T1000 (cell line): ENCODE data around the gene RNF103.
"Not testable (repeated sequence)": the region's sequence is repeated elsewhere in the genome, so short reads cannot be mapped to it uniquely, and the experiment has no call there.

ENCODE experiments used
- DNase-seq: peaks from one replicate; lab custom pipeline; 2025; ENCODE audit warnings: mixed read lengths; lab: John Stamatoyannopoulos, UW

Gene RNF103

DNA sequence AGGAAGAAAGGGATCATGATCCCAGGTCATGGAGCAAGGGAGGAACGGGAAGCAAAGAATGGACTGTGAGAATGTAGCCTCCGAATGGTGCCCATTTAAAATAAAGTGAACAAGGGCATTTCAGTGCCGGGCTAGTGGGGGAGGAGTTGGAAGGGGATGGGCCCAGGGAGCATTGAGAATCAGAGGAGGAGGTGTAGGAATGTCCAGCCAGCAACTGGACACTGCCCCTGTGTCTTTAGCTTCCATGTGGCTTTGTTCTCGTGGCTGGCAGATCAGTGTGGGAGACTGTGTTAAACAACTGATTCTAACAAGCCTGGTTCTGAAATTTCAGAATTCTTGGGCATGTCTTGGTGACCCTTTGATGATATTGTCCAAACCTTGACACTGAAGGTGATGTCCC lies 1.4 kb upstream of the RNF103 start:
- DNase-seq = no peak

DNA sequence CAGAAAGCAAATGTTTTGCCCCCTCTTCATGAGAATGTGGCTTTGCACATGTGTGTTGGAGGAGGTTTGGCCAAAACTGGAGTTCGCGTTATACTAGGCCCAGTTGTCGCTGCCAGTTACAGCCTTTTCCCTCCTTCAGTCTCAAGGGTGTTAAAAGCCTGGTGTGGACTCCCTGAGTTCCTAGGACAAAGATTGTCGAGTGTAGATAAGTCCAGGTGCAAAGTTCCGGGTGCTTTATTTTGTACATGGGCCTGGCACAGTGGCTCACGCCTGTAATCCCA lies 542 bp upstream of the RNF103 start:
- no peak for DNase-seq

DNA sequence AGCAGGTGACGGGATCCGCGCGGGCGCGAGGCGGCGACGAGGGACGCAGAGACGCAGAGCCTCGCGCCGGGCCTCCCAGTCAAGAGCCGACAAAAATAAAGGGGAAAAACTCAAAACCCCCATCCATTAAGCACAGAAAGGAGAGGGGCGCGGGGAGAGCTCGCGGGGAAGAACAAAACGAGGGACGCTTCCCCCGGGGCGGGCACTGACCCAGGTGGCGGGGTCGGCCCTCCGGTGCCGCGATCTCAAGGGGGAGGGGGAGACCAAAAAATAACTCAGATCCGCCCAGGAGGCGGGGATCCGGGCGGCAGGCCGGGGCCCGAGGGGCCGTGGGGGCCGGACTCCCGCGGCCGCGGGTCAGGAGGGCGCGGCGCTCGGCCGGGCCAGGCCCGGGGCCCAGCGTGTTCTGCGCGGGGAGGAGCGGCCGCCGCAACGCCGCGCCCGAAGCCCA lies 597 bp downstream of the RNF103 start:
- no peak for DNase-seq

DNA sequence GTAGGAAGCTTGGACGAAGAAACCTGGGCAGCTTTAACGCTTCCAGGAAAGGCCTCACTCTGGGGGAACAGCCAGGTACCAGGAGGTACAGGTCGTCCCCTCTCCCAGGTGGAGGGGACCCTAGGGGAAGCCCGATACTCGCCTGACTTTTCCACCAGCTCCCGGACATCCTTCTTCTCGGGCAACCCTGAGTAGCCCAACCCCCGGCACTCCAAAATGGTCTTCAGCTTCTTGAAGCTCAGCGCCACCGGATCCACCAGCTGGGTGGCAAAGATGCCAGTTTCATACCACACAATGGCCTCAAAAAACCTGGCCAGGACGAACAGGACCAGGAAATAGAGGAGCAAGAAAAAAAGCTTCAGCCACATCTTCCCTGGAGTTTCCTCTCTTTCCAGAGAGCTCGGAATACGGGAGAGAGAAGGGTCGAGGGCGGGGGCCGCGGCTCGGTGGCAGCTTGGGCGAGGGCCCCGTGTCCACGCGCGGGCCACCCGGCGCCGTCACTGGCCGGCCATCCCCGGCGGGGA lies 1.1 kb downstream of the RNF103 start:
- DNase-seq = no peak

DNA sequence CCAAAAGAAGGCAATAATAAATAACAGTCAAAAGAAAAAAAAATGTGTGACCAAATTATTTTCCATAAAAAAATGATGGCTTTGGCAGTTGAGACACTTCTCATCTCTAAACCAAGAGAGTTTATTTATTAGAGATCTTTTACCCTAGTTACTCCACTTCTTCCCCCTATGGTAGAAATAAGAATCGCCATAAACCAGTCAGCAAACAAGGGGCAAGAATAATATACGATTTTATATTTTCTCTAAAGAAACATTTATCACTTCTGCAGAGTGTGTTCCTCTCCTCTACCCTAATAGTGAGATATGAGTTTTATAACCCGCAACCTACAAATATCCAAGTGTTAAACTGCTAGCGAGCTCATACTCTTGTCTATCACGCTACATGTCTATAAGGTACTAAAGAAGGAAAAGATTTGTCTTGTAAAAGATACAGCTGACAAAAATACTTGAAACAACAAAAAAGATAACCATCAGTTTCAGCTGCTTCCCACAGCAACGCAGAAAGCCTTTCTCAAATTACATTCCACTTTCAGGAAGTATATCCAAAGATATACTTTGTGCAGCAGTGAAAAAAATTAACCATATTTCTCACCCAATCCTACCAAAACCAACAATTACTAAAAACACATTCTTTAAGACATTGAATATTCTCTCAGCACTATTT lies 2.3 kb downstream of the RNF103 start:
- DNase-seq = no peak

DNA sequence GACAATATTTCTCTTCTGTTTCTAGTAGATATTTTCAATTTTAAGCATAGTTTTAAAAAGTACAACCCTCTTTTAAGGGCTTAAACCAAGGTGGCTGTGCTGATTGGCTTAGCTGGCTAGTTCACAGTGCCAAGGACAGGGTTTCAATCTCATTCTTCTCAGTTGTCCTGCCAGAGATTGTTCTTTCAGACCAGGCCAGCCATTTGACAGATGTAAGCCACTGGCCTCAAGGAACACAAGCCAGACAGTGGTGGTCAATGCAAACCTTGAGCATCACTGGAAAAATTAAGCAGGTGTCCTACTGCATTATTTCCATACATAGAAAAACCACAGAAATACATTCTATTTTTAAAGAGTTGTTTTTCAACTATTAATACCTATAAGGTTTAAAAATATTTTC lies 5.9 kb downstream of the RNF103 start:
- no peak for DNase-seq

DNA sequence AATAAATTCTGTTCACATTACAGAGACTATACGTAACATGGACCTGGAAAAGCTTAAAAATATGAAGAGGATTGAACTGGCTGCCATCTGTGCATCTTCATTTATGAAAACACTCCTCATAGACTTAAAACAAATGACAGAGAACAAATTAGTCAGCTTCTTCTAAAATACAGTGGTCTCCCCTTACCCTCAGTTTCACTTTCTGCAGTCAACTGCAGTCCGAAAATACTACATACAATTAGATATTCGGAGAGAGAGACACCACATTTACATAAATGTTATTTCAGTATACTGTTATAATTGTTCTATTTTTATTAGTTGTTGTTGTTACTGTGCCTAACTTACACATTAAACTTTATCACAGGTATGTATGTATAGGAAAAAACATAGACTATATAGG lies 6.5 kb downstream of the RNF103 start:
- no peak for DNase-seq

DNA sequence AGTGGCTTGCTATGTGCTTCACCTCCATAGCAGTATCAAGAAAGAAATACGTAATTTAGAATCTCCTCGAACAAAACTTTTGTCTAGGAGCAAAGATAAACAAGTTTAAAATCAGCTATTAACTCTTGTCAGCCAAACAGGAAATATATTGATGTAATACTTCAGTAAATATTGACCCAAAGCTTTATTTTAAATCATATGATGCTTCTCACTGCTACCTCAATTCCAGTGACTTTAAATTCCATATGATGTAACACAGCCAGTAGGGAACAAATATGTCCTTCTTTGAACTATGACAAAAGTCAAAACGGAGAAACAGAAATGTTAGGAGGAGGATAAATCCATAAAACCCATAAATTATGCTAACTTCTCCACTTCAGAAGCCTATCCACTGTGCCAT lies 7.2 kb downstream of the RNF103 start:
- no peak for DNase-seq

DNA sequence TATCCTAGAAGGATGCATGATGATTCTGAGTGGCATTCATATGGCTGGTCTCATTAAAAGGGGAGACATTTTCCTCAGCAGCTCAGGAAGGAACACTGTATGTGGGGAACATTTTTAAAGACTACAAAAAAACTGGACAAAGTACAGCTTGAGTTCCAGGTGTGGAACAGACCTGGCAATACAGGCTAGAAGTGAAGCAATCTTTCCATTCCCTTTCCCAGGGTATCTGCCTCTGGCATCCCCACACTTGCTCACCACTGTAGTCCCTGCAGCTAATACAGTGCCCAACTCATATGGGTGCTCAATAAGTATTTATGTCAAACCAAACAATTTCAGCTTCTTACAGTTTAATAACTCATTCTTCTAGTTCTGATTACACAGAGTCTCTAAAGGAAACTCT lies 8.1 kb downstream of the RNF103 start:
- no peak for DNase-seq

DNA sequence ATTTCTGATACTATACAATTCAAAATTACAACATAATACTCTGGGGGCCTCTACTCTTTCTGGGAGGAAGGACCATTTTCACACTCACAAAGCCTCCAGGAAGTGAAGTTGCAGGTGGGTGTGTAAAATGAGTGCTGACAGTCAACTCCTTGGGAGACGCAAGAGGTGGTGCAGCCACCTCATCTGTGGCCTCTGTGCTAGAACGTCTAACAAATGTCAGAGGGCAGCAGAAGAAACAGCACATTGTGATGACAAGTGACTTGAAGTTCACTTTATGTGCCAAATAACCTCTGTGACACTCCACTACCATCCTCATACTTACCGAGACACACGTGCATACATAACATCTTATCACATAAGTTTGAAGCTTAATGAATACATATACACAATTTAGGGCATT lies 10.2 kb downstream of the RNF103 start:
- no peak for DNase-seq

DNA sequence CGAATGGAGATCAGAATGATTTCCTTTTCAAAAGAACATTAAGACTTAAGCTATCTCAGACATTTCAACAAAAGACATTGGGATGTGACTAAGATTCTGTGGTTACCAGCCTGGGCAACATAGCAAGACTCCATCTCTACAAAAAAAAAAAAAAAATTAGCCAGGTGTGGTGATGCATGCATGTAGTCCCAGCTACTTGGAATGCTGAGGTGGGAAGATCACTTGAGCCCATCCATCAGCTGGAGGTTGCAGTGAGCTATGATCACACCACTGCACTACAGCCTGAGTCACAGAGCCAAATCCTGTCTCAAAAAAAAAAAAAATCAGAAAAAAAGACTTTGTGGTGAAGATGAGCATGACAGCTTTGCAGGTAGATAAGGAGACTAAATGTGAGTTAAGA lies 12.8 kb downstream of the RNF103 start:
- DNase-seq = no peak

DNA sequence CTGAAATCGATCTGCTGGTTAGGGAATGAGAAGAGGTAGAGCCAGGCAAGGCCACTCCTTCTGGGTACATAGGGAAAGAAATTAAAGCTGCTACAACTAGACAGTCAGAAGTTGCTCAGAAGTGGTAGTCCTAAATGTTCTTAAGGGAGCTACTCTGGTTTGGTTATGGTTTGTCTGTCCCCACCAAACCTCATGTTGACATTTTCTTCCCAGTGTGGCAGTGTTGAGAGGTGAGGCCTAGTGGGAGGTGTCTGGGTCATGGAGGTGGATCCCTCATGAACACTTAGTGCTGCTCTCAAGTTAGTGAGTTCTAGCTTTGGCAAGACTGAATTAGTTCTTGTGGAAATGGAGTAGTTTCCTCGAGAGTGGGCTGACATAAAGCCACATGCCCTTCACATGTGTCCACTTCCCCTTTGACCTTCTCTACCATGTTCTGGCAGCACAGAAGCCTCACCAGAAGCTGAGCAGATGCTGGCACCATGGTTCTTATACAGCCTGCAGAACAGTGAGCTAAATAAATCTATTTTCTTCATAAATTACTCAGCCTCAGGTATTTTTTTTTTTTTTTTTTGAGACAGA lies 14.7 kb downstream of the RNF103 start:
- DNase-seq = no peak

DNA sequence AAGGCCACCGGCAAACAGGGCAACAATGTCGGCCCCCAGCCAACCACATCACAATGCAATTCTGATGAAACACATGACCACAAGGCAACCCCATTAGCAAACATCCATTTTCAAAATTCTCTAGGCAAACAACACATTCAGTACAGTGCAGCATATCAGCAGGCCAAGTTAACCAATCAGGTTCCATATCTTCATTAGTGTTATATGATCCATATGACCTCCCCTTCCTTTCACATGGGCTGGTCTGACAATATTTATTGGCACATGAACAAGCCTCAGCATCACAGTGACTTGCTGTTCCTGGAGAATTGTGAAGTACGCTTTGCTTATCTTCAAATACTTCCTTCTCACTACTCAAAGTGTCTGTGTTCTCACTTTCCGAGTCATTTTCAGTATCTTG lies 19.8 kb downstream of the RNF103 start:
- DNase-seq = no peak

DNA sequence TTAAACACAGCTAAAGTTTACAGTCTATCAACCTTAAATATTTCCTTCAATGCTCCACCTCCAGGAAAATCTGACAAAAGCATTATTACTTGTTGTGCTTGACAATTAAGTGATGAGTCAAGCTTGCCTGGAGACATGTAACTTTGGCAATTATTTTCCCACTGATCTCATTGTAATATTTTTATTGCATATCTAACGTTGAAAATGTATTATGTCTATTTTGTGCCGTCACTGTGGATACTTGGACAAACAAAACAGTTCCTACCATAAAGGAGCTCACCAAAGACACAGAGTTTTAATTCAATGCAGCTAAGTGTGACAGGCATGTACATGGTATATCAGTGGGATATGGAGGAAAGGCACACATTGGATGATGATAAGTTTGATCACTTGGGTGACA lies 24.7 kb downstream of the RNF103 start:
- DNase-seq = no peak

DNA sequence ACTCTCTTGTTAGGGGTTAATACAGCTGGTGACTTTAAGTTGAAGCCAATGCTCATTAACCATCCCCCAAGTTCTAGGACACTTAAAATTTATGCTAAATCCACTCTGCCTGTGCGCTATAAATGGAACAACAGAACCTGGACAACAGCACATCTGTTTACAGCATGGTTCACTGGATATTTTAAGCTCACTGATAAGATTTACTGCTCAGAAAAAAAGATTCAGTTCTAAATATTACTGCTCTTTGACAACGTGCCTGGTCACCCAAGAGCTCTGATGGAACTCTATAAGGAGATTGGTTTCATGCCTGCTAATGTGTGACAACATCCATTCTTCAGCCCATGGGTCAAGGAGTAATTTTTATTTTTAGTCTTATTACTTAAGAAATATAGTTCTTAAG lies 27.5 kb downstream of the RNF103 start:
- no peak for DNase-seq

DNA sequence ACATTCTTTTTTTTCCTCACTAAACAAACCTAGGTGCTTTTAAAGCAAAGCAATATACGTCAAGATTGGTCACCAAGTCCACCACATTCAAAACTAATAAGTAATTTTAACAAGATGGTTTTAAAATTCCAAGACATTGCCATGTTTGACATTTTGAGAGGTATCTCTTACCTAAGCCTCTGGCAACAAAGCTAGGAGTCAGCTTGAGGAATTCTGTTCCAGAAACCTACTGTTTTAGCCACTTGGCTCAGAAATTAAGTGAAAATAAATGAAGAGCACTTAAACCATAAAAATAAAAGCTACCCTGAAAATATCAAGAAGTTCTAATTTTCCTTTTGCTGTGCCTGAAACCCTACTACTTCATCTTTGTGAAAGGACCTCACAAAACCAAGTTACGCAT lies 30.4 kb downstream of the RNF103 start:
- DNase-seq = no peak

DNA sequence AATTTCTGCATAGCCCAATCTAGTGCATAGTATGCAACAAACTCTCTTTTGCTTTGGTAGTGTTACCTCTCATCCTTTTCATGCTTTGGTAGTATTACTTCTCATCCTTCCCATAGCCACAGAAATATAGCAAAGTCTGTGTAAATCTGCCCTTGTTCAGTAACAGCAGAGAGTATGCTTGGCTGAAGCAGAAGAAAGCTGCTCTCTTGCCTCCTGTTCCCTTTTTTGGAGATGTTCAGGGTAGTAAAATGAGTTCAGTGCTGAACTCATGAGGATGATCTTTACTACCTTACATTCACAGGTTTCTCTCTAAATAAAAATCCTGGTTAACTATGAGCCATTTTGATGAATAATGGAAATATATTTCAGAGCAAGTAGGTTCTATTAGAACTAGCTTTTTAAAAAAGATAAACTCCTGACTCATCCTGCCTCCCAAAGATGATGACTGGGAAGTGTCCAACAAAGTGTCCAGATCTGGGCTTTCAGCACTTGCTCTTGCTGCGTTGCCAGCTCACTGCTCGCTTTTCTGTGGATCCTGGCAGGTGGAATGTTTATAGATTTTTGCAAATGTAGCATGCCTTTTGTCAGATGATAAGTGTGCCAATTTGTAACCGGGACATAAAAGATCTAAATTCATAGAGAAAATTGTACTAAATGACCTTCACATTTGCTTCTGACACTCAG lies 31.0 kb downstream of the RNF103 start:
- no peak for DNase-seq

DNA sequence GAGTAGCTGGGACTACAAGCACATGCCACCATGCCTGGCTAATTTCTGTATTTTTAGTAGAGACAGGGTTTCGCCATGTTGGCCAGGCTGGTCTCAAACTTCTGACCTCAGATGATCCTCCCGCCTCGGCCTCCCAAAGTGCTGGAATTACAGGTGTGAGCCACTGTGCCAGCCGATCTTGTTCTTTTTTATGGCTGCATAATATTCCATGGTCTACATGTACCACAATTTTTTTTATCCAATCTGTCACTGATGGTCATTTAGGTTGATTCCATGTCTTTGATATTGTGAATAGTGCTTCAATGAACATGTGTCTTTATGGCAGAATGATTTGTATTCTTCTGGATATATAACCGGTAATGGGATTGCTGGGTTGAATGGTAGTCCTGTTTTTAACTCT lies 34.0 kb downstream of the RNF103 start:
- not testable (repeated sequence) for DNase-seq

DNA sequence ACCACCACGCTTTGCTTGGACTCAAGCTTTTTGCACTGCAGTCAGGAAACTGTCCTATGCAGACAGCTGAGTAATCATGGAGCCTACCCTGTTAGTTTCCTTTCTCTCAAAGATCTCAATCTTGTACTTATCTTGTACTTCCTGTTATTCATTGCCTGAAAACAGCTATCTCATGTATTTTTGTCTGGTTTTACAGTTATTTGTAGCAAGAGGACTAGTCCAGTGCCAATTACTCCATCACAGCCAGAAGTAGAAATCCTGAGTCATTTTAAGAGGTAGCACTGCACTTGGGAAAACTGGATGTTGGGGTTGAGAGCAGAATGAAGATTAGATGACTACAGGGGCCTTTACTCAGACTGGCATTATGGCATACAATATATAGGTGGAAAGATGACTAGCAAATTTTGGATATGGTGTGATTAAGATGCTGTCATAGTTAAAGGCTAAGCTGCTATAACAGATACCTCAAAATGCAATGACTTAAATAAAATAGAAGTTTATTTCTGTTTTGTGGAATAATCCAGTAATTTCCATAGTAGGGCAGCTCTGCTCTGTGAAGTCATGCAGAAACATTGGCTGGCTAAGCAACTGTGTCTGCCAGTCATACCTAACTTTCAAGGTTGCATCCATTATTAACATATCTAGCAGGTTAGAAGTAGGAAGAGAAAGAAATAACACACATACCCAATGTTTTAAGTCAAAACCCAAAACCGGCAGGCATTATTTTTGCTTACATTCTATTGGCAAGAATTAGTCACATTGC lies 39.3 kb downstream of the RNF103 start:
- DNase-seq = no peak

DNA sequence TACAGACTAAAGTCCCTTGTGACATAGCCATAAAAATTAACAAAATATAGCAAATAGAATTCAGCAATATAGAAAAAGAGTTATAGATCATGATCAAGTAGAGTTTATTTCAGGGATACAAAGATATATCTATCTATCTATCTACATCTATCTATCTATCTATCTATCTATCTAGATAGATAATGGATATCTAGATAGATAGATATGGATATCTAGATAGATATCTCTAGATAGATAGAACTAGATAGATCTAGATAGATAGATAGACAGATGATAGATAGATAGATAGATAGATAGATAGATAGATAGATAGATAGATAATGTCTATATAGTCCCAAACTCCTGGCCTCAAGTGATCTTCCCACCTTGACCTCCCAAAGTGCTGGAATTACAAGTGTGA lies 43.1 kb downstream of the RNF103 start:
- no peak for DNase-seq

DNA sequence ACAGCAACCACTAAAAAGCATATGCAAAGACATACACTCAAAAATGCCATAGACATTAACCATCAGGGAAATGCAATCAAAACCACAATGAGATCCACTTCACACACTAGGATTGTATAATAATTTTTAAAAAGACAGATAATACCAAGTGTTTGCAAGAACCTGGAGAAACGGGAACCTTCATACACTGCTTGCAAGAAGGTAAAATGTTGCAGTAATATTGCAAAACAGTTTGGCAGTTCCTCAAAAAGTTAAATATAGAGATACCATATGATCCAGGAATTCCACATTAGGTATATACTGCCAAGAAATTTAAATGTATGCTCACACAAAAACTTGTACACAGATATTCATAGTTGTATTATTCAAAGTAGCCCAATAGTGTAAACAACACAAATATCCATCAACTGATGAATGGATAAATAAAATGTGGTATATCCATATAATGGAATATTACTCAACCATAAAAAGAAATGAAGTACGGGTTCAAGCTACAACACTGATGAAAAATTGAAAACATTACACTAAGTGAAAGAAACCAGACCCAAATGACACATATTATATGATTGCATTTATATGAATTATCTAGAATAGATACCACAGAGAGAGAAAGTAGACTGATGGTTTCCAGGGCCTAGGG lies 45.7 kb downstream of the RNF103 start:
- DNase-seq = no peak

DNA sequence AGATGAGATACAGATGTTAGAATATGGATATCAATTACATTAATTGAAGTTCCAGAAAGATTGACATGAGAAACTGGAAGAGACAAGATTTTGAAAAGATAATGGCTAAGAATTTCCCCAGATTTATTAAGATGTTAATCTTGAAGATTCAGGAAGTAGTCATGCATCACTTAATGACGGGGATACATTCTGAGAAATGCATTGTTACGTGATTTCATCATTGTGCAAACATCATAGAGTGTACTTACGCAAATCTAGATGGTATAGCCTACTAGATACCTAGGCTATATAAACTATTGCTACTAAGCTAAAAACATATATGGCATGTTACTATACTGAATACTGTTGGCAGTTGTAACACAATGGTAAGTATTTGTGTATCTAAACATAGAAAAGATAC lies 53.6 kb downstream of the RNF103 start:
- DNase-seq = no peak

DNA sequence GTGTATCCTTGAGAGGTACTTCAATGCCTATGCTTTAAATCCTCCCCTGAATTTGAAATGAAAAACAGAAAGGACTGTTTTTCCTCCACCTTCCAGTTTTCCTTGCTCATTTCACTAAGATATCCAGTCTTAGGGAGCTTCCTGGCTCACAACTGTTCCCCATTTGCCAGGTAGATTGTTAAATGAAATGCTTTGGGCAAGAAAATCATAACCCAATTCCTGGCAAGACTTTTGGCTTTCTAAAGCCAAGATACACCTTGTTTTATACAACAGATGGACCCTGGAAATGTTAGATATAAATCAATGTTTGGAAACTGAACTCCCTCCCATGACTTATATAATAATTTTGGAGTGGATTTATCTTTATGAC lies 56.9 kb downstream of the RNF103 start:
- no peak for DNase-seq
